ENCODE results near the gene CSH1.
"Not testable (repeated sequence)": the region's sequence is repeated elsewhere in the genome, so short reads cannot be mapped to it uniquely, and the experiment has no call there.

CSH1 gene

GRCh38 chr17:63896524-63897354 is at the start of gene CSH1:
Gene CSH1 (minus strand): TSS chr17:63896574. CDS start chr17:63896511, 63 bp downstream.
- DNase-seq (ENCODE audit: low spot score): not testable (repeated sequence)

- DNase-seq (ENCODE audit: low spot score): no peak
Observed at GRCh38 chr17:63945784-63946439, 49.5 kb upstream of the CSH1 start.

- no peak for DNase-seq (ENCODE audit: low spot score)
Observed at GRCh38 chr17:63944736-63945499, 48.5 kb upstream of the CSH1 start.

GRCh38 chr17:63943745-63944144 is 47.4 kb upstream of the CSH1 start:
- DNase-seq (ENCODE audit: low spot score): no peak

- no peak for DNase-seq (ENCODE audit: low spot score)
Observed at GRCh38 chr17:63942309-63942985, 46.1 kb upstream of the CSH1 start.

- no peak for DNase-seq (ENCODE audit: low spot score)
Observed at GRCh38 chr17:63941751-63942150, 45.4 kb upstream of the CSH1 start.

GRCh38 chr17:63941162-63941561 is 44.8 kb upstream of the CSH1 start:
- no peak for DNase-seq (ENCODE audit: low spot score)

GRCh38 chr17:63940584-63940983 is 44.2 kb upstream of the CSH1 start:
- DNase-seq (ENCODE audit: low spot score): peak; percentile 11

GRCh38 chr17:63939884-63940283 is 43.5 kb upstream of the CSH1 start:
- DNase-seq (ENCODE audit: low spot score): peak; percentile 33

GRCh38 chr17:63939401-63939800 is 43.0 kb upstream of the CSH1 start:
- DNase-seq (ENCODE audit: low spot score): no peak

GRCh38 chr17:63937920-63938319 is 41.5 kb upstream of the CSH1 start:
- no peak for DNase-seq (ENCODE audit: low spot score)

GRCh38 chr17:63937319-63937718 is 40.9 kb upstream of the CSH1 start:
- no peak for DNase-seq (ENCODE audit: low spot score)

- DNase-seq (ENCODE audit: low spot score): peak; percentile 3
Observed at GRCh38 chr17:63934183-63935112, 38.1 kb upstream of the CSH1 start.

GRCh38 chr17:63933598-63933997 is 37.2 kb upstream of the CSH1 start:
- peak; percentile 1 for DNase-seq (ENCODE audit: low spot score)

GRCh38 chr17:63932721-63933120 is 36.3 kb upstream of the CSH1 start:
- DNase-seq (ENCODE audit: low spot score): peak; percentile 5

- DNase-seq (ENCODE audit: low spot score): peak; percentile 20
Observed at GRCh38 chr17:63931981-63932561, 35.7 kb upstream of the CSH1 start, which contains the start of gene CD79B. Gene CD79B (minus strand): TSS chr17:63932331. CDS start chr17:63932261, 70 bp downstream.

- peak; percentile 81 for DNase-seq (ENCODE audit: low spot score)
Observed at GRCh38 chr17:63930951-63931575, 34.7 kb upstream of the CSH1 start.

GRCh38 chr17:63929860-63930766 is 33.7 kb upstream of the CSH1 start:
- peak; percentile 50 for DNase-seq (ENCODE audit: low spot score)
